ENCODE data around the gene NKX1-2.
"Not testable (repeated sequence)": the region's sequence is repeated elsewhere in the genome, so short reads cannot be mapped to it uniquely, and the experiment has no call there.

Gene NKX1-2

GRCh38 chr10:124455441-124455840, 5.6 kb upstream of the NKX1-2 start:
- peaks cover 49% of the 10 kb centered on the region for H3K27me3 ChIP-seq
- H3K4me3 ChIP-seq = no peak overlapping the region
- TF ChIP-seq Cebpa-rat (IDR thresholded peaks at IDR 0.05) = no peak
- H3K9me3 ChIP-seq = no peaks in the 10 kb centered on the region
- H3K4me2 ChIP-seq = no peak overlapping the region
- H4K20me1 ChIP-seq = peaks cover 10% of the 10 kb centered on the region; the same call in 1 of the 2 replicates
- no peak overlapping the region for H3K9ac ChIP-seq
- no peaks in the 10 kb centered on the region for H3K36me3 ChIP-seq
- H3K27ac ChIP-seq = no peak overlapping the region
- peaks cover 13% of the 10 kb centered on the region for H3K4me1 ChIP-seq

- no peak overlapping the region for H3K27ac ChIP-seq
- H3K27me3 ChIP-seq = peaks cover 62% of the 10 kb centered on the region
- H3K4me3 ChIP-seq = no peak overlapping the region
- peaks cover 13% of the 10 kb centered on the region for H3K4me1 ChIP-seq
- peaks cover 20% of the 10 kb centered on the region for H4K20me1 ChIP-seq
- H3K36me3 ChIP-seq = no peaks in the 10 kb centered on the region
- H3K9ac ChIP-seq = no peak overlapping the region
- H3K4me2 ChIP-seq = no peak overlapping the region
- no peak for TF ChIP-seq Cebpa-rat (IDR thresholded peaks at IDR 0.05)
- peaks cover 6% of the 10 kb centered on the region; the same call in 1 of the 2 replicates for H3K9me3 ChIP-seq
Observed at GRCh38 chr10:124453960-124454610, 4.2 kb upstream of the NKX1-2 start.

- Histone ChIP-seq H3K27ac (no peak overlapping the region), H4K20me1 (peaks cover 31% of the 10 kb centered on the region), H3K27me3 (peaks cover 90% of the 10 kb centered on the region), H3K9ac (no peak overlapping the region), H3K4me2 (no peak overlapping the region), H3K9me3 (peaks cover 28% of the 10 kb centered on the region), H3K36me3 (no peaks in the 10 kb centered on the region), H3K4me3 (no peak overlapping the region), H3K4me1 (peaks cover 2% of the 10 kb centered on the region)
- no peak for TF ChIP-seq Cebpa-rat (IDR thresholded peaks at IDR 0.05)
Observed at GRCh38 chr10:124451276-124451675, 1.4 kb upstream of the NKX1-2 start.

GRCh38 chr10:124450783-124451057, 885 bp upstream of the NKX1-2 start:
- no peak overlapping the region for H3K27ac ChIP-seq
- H3K4me2 ChIP-seq = no peak overlapping the region
- peaks cover 96% of the 10 kb centered on the region for H3K27me3 ChIP-seq
- peaks cover 28% of the 10 kb centered on the region for H3K9me3 ChIP-seq
- no peaks in the 10 kb centered on the region for H3K4me1 ChIP-seq
- no peak for TF ChIP-seq Cebpa-rat (IDR thresholded peaks at IDR 0.05)
- no peaks in the 10 kb centered on the region for H3K36me3 ChIP-seq
- H3K4me3 ChIP-seq = no peak overlapping the region
- H3K9ac ChIP-seq = no peak overlapping the region
- H4K20me1 ChIP-seq = peaks cover 31% of the 10 kb centered on the region

- Histone ChIP-seq H3K4me1 (no peaks in the 10 kb centered on the region), H3K4me3 (no peak overlapping the region), H3K36me3 (no peaks in the 10 kb centered on the region), H4K20me1 (peaks cover 31% of the 10 kb centered on the region), H3K27me3 (peaks cover 96% of the 10 kb centered on the region), H3K4me2 (no peak overlapping the region), H3K9ac (no peak overlapping the region), H3K9me3 (peaks cover 28% of the 10 kb centered on the region), H3K27ac (no peak overlapping the region)
- no peak for TF ChIP-seq Cebpa-rat (IDR thresholded peaks at IDR 0.05)
Observed at GRCh38 chr10:124449170-124450011, 444 bp downstream of the NKX1-2 start.

- H3K36me3 ChIP-seq = no peaks in the 10 kb centered on the region
- H3K4me2 ChIP-seq = no peak overlapping the region
- peaks cover 28% of the 10 kb centered on the region for H3K9me3 ChIP-seq
- no peak for TF ChIP-seq Cebpa-rat (IDR thresholded peaks at IDR 0.05)
- no peak overlapping the region for H3K27ac ChIP-seq
- H3K9ac ChIP-seq = no peak overlapping the region
- H3K4me1 ChIP-seq = no peaks in the 10 kb centered on the region
- peaks cover 90% of the 10 kb centered on the region for H3K27me3 ChIP-seq
- H3K4me3 ChIP-seq = no peak overlapping the region
- H4K20me1 ChIP-seq = peaks cover 31% of the 10 kb centered on the region
Observed at GRCh38 chr10:124448696-124449169, 1.1 kb downstream of the NKX1-2 start.

- peak overlapping the region; percentile 15; the same call in 1 of the 2 replicates for H3K4me3 ChIP-seq
- H3K27me3 ChIP-seq = peaks cover 82% of the 10 kb centered on the region
- no peaks in the 10 kb centered on the region for H3K36me3 ChIP-seq
- no peaks in the 10 kb centered on the region for H3K4me1 ChIP-seq
- H3K4me2 ChIP-seq = no peak overlapping the region
- no peak for TF ChIP-seq Cebpa-rat (IDR thresholded peaks at IDR 0.05)
- H3K9ac ChIP-seq = no peak overlapping the region
- peaks cover 31% of the 10 kb centered on the region for H4K20me1 ChIP-seq
- H3K9me3 ChIP-seq = peaks cover 28% of the 10 kb centered on the region
- H3K27ac ChIP-seq = no peak overlapping the region
Observed at GRCh38 chr10:124447751-124448466, 1.9 kb downstream of the NKX1-2 start.

GRCh38 chr10:124446830-124447750, 2.7 kb downstream of the NKX1-2 start:
- no peak overlapping the region for H3K9ac ChIP-seq
- no peak overlapping the region for H3K27ac ChIP-seq
- H4K20me1 ChIP-seq = peaks cover 31% of the 10 kb centered on the region
- H3K4me1 ChIP-seq = no peaks in the 10 kb centered on the region
- no peak for TF ChIP-seq Cebpa-rat (IDR thresholded peaks at IDR 0.05)
- peaks cover 74% of the 10 kb centered on the region for H3K27me3 ChIP-seq
- H3K4me2 ChIP-seq = no peak overlapping the region
- H3K9me3 ChIP-seq = peaks cover 28% of the 10 kb centered on the region
- no peak overlapping the region; the same call in 1 of the 2 replicates for H3K4me3 ChIP-seq
- H3K36me3 ChIP-seq = no peaks in the 10 kb centered on the region

- Histone ChIP-seq H3K4me1 (peaks cover 10% of the 10 kb centered on the region), H3K27me3 (peaks cover 20% of the 10 kb centered on the region)
- H3K4me2 ChIP-seq, H3K9me3 ChIP-seq, H3K36me3 ChIP-seq, H3K4me3 ChIP-seq, H3K27ac ChIP-seq, H4K20me1 ChIP-seq, H3K9ac ChIP-seq: not testable (repeated sequence)
Observed at GRCh38 chr10:124441694-124442093, 8.1 kb downstream of the NKX1-2 start.

Data from BLaER1 (cell line).